NB4 (cell line): ENCODE results near the gene TASOR2.

ENCODE experiments used
- DNase-seq: peaks from one replicate; pipeline ENCODE4 v3.0.0; 2010; ENCODE audit warnings: low read depth
- H3K4me3 ChIP-seq: one replicate; pipeline ENCODE4 v1.5.1; 2011; ENCODE audit warnings: mild to moderate bottlenecking, low read depth, low read length, moderate library complexity
- MYC ChIP-seq: IDR thresholded peaks from 2 replicates; pipeline ENCODE4 v1.6.1; 2011; ENCODE audit warnings: low read depth, low read length
- POLR2A ChIP-seq: IDR thresholded peaks from 2 replicates; pipeline ENCODE4 v1.6.1; 2011; ENCODE audit warnings: mild to moderate bottlenecking; ENCODE audit not compliant: insufficient read length; ENCODE audit errors: extremely low read depth
- TF ChIP-seq, protein P1 (sequence below): IDR thresholded peaks from one replicate; pipeline ENCODE4 v1.5.1; 2012; ENCODE audit warnings: low read depth, low read length
- TF ChIP-seq, protein P2 (sequence below): IDR thresholded peaks from 2 replicates; pipeline ENCODE4 v1.6.1; 2011; ENCODE audit warnings: low read depth, low read length

Gene TASOR2

DNA sequence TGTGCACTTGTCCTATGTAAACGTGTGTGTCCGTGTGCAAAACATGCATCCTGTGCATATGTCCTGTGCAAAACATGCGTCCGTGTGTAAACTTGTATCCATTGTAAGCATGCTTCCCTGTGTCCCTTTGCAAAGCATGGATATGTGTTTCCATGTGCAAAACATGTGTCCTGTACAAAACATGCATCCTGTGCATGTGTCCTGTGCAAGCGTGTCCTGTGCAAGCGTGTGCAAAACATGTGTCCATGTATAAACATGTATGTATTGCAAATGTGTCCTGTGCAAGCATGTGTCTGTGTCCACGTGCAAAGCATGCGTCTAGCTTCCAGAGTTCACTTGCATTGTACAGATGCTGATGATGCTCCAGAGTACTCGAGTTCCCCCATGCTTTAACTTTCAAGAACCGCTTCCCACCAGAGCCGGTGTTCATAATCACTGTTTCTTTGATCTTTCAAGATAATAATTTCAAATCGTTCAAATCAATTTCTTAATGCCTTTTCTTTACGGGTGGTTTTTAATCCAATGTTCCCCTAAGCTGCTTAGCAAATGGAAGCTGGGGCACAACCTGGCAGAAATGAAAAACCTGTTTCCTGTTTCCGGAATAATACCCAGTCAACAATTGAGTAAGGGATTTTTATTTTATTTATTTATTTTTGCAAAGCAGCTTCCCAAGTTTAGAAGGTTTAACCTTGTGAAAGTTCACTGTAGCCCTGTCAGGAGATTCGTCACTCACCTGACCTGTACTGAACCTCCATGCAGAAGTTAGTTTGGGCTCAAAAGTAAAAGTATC is 17.6 kb upstream of the TASOR2 start:
- no peak for DNase-seq
- H3K4me3 ChIP-seq: peak overlapping the region; percentile 64

DNA sequence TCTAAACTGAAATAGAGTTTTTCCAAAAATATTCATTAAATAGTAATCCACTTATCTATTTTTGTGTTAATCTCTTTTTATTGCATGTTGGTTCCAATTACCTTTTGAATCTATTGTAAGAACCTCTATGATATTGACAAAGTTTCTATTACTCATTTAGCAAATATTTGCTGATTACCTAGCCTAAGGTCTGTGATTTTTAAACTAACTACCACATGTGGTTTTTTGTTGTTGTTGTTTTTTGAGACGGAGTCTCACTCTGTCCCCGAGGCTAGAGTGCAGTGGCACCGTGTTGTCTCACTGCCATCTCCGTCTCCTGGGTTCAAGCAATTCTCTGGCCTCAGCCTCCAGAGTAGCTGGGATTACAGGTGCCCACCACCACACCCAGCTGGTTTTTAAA is 16.2 kb upstream of the TASOR2 start:
- no peak overlapping the region for H3K4me3 ChIP-seq
- no peak for DNase-seq
- TF ChIP-seq POLR2A (no peak), MYC (no peak)
- TF ChIP-seq, protein P1, sequence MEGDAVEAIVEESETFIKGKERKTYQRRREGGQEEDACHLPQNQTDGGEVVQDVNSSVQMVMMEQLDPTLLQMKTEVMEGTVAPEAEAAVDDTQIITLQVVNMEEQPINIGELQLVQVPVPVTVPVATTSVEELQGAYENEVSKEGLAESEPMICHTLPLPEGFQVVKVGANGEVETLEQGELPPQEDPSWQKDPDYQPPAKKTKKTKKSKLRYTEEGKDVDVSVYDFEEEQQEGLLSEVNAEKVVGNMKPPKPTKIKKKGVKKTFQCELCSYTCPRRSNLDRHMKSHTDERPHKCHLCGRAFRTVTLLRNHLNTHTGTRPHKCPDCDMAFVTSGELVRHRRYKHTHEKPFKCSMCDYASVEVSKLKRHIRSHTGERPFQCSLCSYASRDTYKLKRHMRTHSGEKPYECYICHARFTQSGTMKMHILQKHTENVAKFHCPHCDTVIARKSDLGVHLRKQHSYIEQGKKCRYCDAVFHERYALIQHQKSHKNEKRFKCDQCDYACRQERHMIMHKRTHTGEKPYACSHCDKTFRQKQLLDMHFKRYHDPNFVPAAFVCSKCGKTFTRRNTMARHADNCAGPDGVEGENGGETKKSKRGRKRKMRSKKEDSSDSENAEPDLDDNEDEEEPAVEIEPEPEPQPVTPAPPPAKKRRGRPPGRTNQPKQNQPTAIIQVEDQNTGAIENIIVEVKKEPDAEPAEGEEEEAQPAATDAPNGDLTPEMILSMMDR: no peak
- TF ChIP-seq, protein P2, sequence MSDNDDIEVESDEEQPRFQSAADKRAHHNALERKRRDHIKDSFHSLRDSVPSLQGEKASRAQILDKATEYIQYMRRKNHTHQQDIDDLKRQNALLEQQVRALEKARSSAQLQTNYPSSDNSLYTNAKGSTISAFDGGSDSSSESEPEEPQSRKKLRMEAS: no peak

More for the DNA sequence above, 17.6 kb upstream of the TASOR2 start:
- TF ChIP-seq, protein P2: peak; percentile 79
- no peak for TF ChIP-seq MYC

DNA sequence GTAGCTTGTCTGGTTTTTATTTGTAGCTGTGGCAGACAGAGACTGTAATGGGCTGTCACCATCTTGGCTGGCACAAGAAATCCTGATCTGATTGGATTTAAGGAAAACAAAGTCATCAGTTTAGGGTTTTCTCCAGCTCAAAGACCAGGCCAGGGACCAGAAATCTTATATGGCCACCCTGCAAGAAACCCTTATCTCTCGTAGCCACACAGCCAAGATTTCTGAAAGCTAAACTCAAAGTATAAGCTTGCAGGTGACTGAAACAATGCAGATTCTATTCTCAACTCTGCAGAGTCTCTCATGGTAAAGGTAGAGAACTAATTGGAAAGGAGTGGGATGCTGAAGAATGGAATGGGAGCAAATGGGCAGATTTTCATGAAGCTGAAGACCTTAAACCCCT is 15.0 kb upstream of the TASOR2 start:
- H3K4me3 ChIP-seq: no peak overlapping the region
- TF ChIP-seq MYC (no peak), POLR2A (no peak)
- TF ChIP-seq, protein P1: no peak
- TF ChIP-seq, protein P2: no peak
- no peak for DNase-seq

DNA sequence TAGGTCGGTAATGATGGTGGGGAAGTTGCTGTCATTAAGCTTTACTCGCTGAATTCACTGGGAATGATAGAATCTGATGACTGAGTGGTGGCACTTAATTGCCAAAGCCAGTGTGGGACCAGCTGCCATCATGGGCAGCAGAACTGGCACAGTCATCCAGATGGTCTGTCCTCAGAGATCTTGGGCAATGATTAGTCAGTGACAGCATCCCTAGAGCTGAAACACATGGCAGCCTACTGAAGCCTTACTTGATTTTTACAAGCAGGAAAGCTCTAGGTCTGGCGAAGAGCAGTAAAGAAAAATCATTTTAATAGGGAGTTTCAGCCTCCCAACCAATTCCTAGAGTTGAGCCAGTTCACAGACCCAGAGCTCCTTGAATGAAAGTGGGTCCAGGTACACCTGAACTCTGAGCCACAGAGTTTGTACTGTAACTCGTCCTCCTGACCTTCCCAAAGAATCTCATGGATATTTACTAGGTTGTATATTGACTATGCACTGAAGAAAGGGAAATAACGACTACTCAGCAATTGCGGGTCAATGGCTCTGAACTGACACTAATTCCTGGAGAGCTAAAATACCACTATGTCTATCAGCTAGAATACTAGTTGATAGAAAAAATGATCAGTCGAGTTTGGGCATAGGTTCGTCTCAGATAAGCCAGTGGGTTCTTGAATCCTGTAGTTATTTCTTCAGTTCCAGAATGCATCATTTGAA is 13.8 kb upstream of the TASOR2 start:
- DNase-seq: no peak
- TF ChIP-seq MYC (no peak), POLR2A (no peak)
- TF ChIP-seq, protein P2: no peak
- TF ChIP-seq, protein P1: no peak
- H3K4me3 ChIP-seq: no peak overlapping the region

DNA sequence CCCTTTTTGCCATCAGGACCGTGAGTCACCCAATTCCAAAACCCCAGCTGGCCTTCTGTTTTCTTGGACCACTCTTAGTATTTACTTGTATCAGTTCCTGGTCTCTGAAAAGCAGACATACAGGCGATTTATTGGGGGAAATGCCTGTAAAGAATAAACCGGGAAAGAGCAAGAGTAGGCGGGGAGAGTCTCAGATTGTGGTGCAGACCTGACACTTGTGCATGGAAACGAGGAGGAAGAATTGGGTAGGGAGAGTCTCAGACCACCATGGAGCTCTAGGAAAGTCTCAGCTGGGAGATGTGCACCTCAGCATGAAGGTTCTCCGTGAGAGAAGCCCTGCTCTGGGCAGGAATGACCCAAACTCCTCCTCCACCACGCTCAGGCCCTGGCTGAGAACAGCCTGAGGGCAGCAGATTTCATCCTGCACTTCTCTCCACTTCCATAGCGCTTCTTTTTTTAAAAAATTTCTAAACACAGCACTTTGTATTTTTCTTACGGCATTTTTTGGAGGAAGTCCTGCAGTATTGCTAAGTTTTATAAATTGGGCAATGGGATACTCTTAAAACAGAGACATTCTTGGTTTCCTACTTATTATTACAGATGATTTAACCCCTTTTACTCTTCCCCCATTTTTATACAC is 6.1 kb upstream of the TASOR2 start:
- TF ChIP-seq, protein P2: no peak
- TF ChIP-seq MYC: no peak
- TF ChIP-seq, protein P1: no peak
- no peak for TF ChIP-seq POLR2A

DNA sequence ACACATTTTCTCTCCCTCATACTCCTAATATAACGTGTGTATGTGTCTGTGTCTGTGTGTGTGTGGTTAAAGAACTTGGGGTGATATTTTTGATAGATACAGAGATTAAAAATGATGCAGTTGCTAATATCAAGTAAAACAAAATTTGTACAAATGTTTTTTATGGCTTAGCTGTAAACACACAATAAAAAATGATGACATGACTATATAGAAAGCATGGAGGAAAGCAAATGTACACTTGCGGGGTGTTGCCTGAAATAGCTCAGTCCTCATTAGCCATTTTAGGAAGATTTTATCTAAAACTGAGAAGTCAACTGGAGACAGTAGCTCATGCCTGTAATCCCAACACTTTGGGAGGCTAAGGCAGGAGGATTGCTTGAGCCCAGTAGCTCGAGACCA is 5.6 kb upstream of the TASOR2 start:
- no peak for DNase-seq
- H3K4me3 ChIP-seq: no peak overlapping the region
- TF ChIP-seq MYC (no peak), POLR2A (no peak)
- TF ChIP-seq, protein P2: no peak
- TF ChIP-seq, protein P1: no peak

More for the DNA sequence above, 6.1 kb upstream of the TASOR2 start:
- H3K4me3 ChIP-seq: no peak overlapping the region
- no peak for DNase-seq
